ENCODE results near the gene ENAM. TPM values are rescaled to one million over a fixed set of nuclear protein-coding genes. Genes with fewer than 3 reads are reported as not detected.

Gene ENAM
- polyA plus RNA-seq, 1 donor (not counting 4 experiments of a cell fraction or from before 2014, with no cell fraction given): not detected

GRCh38 chr4:70671091-70671490 is 42.5 kb downstream of the ENAM start:
- H3K9ac ChIP-seq (ENCODE audit: control insufficient read depth, extremely low read depth, insufficient read depth, low read length): no peak overlapping the region
- TF ChIP-seq EZH2 (IDR thresholded peaks at IDR 0.05; ENCODE audit: low read length): no peak
- TF ChIP-seq CTCF (optimal IDR thresholded peaks at IDR 0.05 in 1 of 3, IDR thresholded peaks at IDR 0.05 in 1 of 3, conservative IDR thresholded peaks at IDR 0.05 in 1 of 3; ENCODE audit: extremely low read depth in 1 of 3, insufficient read depth in 2 of 3, low read length in 3 of 3): no peak
- no peaks in the 10 kb centered on the region for H3K4me1 ChIP-seq (ENCODE audit: control insufficient read depth, extremely low read depth, insufficient read depth, low read length)
- H3K4me2 ChIP-seq (ENCODE audit: control insufficient read depth, extremely low read depth, insufficient read depth, low read depth, low read length): no peak overlapping the region
- H3K27ac ChIP-seq (ENCODE audit: control insufficient read depth, insufficient read depth, low read length): no peak overlapping the region
- no peaks in the 10 kb centered on the region for H4K20me1 ChIP-seq (ENCODE audit: control insufficient read depth, extremely low read depth, insufficient read depth, low read length)
- H3K36me3 ChIP-seq (ENCODE audit: control insufficient read depth in 2 of 2, extremely low read depth in 1 of 2, insufficient read depth in 2 of 2, low read length in 2 of 2): no peaks in the 10 kb centered on the region
- H3K27me3 ChIP-seq (ENCODE audit: control insufficient read depth, extremely low read depth, insufficient read depth, low read length): no peaks in the 10 kb centered on the region
- H3K79me2 ChIP-seq (ENCODE audit: control insufficient read depth, insufficient read depth, low read length): no peaks in the 10 kb centered on the region
- no peak for DNase-seq (ENCODE audit: low read depth, low spot score)
- no peak overlapping the region for H2AFZ ChIP-seq (ENCODE audit: control insufficient read depth, low read length)
- dilution Hi-C loops (cut with MboI; ENCODE audit: extremely low pct_ligation_motif_present, low sequenced_read_pairs): no loop called here
- H3K4me3 ChIP-seq (ENCODE audit: control insufficient read depth in 2 of 3, extremely low read depth in 1 of 3, insufficient read depth in 2 of 3, low read depth in 1 of 3, low read length in 3 of 3): no peak overlapping the region
- H3K9me1 ChIP-seq (ENCODE audit: control insufficient read depth, extremely low read depth, insufficient read depth, low read length): no peaks in the 10 kb centered on the region
- H3K9me3 ChIP-seq (ENCODE audit: control insufficient read depth, low read depth, low read length): no peaks in the 10 kb centered on the region
- no peak for FAIRE-seq

- dilution Hi-C loops (cut with MboI; ENCODE audit: extremely low pct_ligation_motif_present, low sequenced_read_pairs): no loop called here
- TF ChIP-seq EZH2 (IDR thresholded peaks at IDR 0.05; ENCODE audit: low read length): no peak
- no peak for TF ChIP-seq CTCF (optimal IDR thresholded peaks at IDR 0.05 in 1 of 3, IDR thresholded peaks at IDR 0.05 in 1 of 3, conservative IDR thresholded peaks at IDR 0.05 in 1 of 3; ENCODE audit: extremely low read depth in 1 of 3, insufficient read depth in 2 of 3, low read length in 3 of 3)
- Histone ChIP-seq H3K9me1 (ENCODE audit: control insufficient read depth, extremely low read depth, insufficient read depth, low read length) (no peaks in the 10 kb centered on the region), H3K4me1 (ENCODE audit: control insufficient read depth, extremely low read depth, insufficient read depth, low read length) (no peaks in the 10 kb centered on the region), H4K20me1 (ENCODE audit: control insufficient read depth, extremely low read depth, insufficient read depth, low read length) (no peaks in the 10 kb centered on the region), H3K4me2 (ENCODE audit: control insufficient read depth, extremely low read depth, insufficient read depth, low read depth, low read length) (no peak overlapping the region), H2AFZ (ENCODE audit: control insufficient read depth, low read length) (no peak overlapping the region), H3K27ac (ENCODE audit: control insufficient read depth, insufficient read depth, low read length) (no peak overlapping the region), H3K27me3 (ENCODE audit: control insufficient read depth, extremely low read depth, insufficient read depth, low read length) (no peaks in the 10 kb centered on the region), H3K4me3 (ENCODE audit: control insufficient read depth in 2 of 3, extremely low read depth in 1 of 3, insufficient read depth in 2 of 3, low read depth in 1 of 3, low read length in 3 of 3) (no peak overlapping the region), H3K9me3 (ENCODE audit: control insufficient read depth, low read depth, low read length) (no peaks in the 10 kb centered on the region), H3K9ac (ENCODE audit: control insufficient read depth, extremely low read depth, insufficient read depth, low read length) (no peak overlapping the region), H3K36me3 (ENCODE audit: control insufficient read depth in 2 of 2, extremely low read depth in 1 of 2, insufficient read depth in 2 of 2, low read length in 2 of 2) (no peaks in the 10 kb centered on the region), H3K79me2 (ENCODE audit: control insufficient read depth, insufficient read depth, low read length) (no peaks in the 10 kb centered on the region)
- DNase-seq (ENCODE audit: low read depth, low spot score) (no peak), FAIRE-seq (no peak)
These were observed 45.6 kb downstream of the ENAM start for GRCh38 chr4:70674191-70674590.
